AG10803 (cell line): ENCODE results near the gene TRMU.
"Not testable (repeated sequence)": the region's sequence is repeated elsewhere in the genome, so short reads cannot be mapped to it uniquely, and the experiment has no call there.

Source experiments
- DNase-seq: peaks from one replicate; pipeline ENCODE4 v3.0.0; 2010; ENCODE audit warnings: low read depth
- H3K4me3 ChIP-seq: 2 replicates; pipeline ENCODE4 v1.5.1; 2011; ENCODE audit warnings: mild to moderate bottlenecking, low read length, control low read depth
- CTCF ChIP-seq: conservative IDR thresholded peaks from 2 replicates; pipeline ENCODE4 v1.5.1; 2011; ENCODE audit warnings: mild to moderate bottlenecking, low read length, control low read depth, inconsistent platforms

TRMU gene

GRCh38 chr22:46308283-46308988, 27.1 kb upstream of the TRMU start:
- H3K4me3 ChIP-seq, result no peak overlapping the region
- DNase-seq, result no peak
- no peak for TF ChIP-seq CTCF

- DNase-seq, result no peak
- no peak overlapping the region for H3K4me3 ChIP-seq
- no peak for TF ChIP-seq CTCF
These were observed 25.9 kb upstream of the TRMU start for GRCh38 chr22:46309526-46310085.

- no peak for TF ChIP-seq CTCF
- no peak overlapping the region for H3K4me3 ChIP-seq
- DNase-seq, result no peak
These were observed 23.5 kb upstream of the TRMU start for GRCh38 chr22:46312056-46312455.

GRCh38 chr22:46312848-46313247, 22.7 kb upstream of the TRMU start:
- H3K4me3 ChIP-seq, DNase-seq: not testable (repeated sequence)

GRCh38 chr22:46315976-46316375, 19.5 kb upstream of the TRMU start:
- no peak for DNase-seq
- no peak overlapping the region for H3K4me3 ChIP-seq
- no peak for TF ChIP-seq CTCF

GRCh38 chr22:46317646-46318045, 17.9 kb upstream of the TRMU start:
- no peak for DNase-seq
- H3K4me3 ChIP-seq, result no peak overlapping the region
- TF ChIP-seq CTCF, result no peak

GRCh38 chr22:46318576-46318975, 16.9 kb upstream of the TRMU start:
- no peak for DNase-seq
- no peak overlapping the region for H3K4me3 ChIP-seq
- TF ChIP-seq CTCF, result no peak
